ENCODE measurements around the gene ZC3H12D. TPM values are rescaled to one million over a fixed set of nuclear protein-coding genes. Genes with fewer than 3 reads are reported as not detected.

Gene ZC3H12D
- total and polyA plus RNA-seq, 8 donors = 0.08 to 1.1 (median 0.35) TPM

GRCh38 chr6:149437212-149437611 lies 47.6 kb downstream of the ZC3H12D start:
- WGBS, 2 donors = 91 to 92% methylated on average over 3 of the region's 3 CpGs
- FAIRE-seq (no peak), DNase-seq (no peak), ATAC-seq (no peak)
- Histone ChIP-seq H3K4me1 (peaks cover 0 to 6% (median 4%) of the 10 kb centered on the region in 3 donors), H3K27me3 (no peaks in the 10 kb centered on the region), H3K4me3 (no peak overlapping the region), H3K36me3 (no peaks in the 10 kb centered on the region), H3K27ac (no peak overlapping the region), H3K9me3 (no peaks in the 10 kb centered on the region)
- TF ChIP-seq, protein P1, sequence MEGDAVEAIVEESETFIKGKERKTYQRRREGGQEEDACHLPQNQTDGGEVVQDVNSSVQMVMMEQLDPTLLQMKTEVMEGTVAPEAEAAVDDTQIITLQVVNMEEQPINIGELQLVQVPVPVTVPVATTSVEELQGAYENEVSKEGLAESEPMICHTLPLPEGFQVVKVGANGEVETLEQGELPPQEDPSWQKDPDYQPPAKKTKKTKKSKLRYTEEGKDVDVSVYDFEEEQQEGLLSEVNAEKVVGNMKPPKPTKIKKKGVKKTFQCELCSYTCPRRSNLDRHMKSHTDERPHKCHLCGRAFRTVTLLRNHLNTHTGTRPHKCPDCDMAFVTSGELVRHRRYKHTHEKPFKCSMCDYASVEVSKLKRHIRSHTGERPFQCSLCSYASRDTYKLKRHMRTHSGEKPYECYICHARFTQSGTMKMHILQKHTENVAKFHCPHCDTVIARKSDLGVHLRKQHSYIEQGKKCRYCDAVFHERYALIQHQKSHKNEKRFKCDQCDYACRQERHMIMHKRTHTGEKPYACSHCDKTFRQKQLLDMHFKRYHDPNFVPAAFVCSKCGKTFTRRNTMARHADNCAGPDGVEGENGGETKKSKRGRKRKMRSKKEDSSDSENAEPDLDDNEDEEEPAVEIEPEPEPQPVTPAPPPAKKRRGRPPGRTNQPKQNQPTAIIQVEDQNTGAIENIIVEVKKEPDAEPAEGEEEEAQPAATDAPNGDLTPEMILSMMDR (IDR thresholded peaks at IDR 0.05) = no peak
- intact Hi-C loops (cut with DNase I) = loop anchor here in 1 of 3 donors (10.0 kb wide), 1 partner anchor 412 kb away; no protein-coding TSS in a partner anchor

- 94 to 98% methylated on average over 12 of the region's 12 CpGs for WGBS, 2 donors
- Histone ChIP-seq H3K36me3 (no peaks in the 10 kb centered on the region), H3K4me3 (no peak overlapping the region), H3K27me3 (no peaks in the 10 kb centered on the region), H3K27ac (no peak overlapping the region), H3K9me3 (no peaks in the 10 kb centered on the region), H3K4me1 (peaks cover under 1 to 5% (median 3%) of the 10 kb centered on the region in 3 donors)
- intact Hi-C loops (cut with DNase I) = loop anchor here in 1 of 3 donors (10.0 kb wide), 1 partner anchor 412 kb away; no protein-coding TSS in a partner anchor
- no peak for ATAC-seq
- FAIRE-seq = no peak
- TF ChIP-seq, protein P1 (IDR thresholded peaks at IDR 0.05) = no peak
- no peak for DNase-seq
Observed at GRCh38 chr6:149436647-149437046, 48.2 kb downstream of the ZC3H12D start.

GRCh38 chr6:149435919-149436586 lies 48.8 kb downstream of the ZC3H12D start:
- WGBS, 2 donors = 84 to 91% methylated on average over 13 of the region's 13 CpGs
- DNase-seq = no peak
- intact Hi-C loops (cut with DNase I) = loop anchor here in 1 of 3 donors (10.0 kb wide), 1 partner anchor 411 kb away; no protein-coding TSS in a partner anchor

DNA sequence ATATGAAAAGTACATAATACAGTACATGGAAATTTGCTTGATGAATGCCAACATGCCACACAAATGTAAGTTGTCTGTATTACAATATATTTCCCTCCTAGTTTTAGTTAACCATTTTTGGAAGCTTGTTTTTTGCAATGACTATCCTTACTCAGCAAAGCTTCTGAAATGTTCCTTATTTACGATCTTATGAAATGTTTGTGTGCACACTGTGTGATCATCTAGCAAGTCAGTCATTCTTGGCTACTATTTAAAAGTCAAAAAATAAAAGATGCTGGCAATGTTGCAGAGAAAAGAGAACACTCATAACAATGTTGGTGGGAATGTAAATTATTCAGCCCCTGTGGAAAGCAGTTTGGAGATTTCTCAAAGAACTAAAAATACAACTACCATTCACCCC lies 50.9 kb downstream of the ZC3H12D start:
- DNase-seq (no peak), ATAC-seq (no peak), FAIRE-seq (no peak)
- intact Hi-C loops (cut with DNase I) = loop anchor here in 2 of 3 donors (5.0 to 10.0 kb wide), 2 partner anchors 407 to 409 kb away; no protein-coding TSS in a partner anchor
- Histone ChIP-seq H3K27me3 (no peaks in the 10 kb centered on the region), H3K9me3 (no peaks in the 10 kb centered on the region), H3K27ac (no peak overlapping the region), H3K4me3 (no peak overlapping the region), H3K4me1 (peaks cover 0 to 3% (median 3%) of the 10 kb centered on the region in 3 donors), H3K36me3 (no peaks in the 10 kb centered on the region)
- TF ChIP-seq, protein P1 (IDR thresholded peaks at IDR 0.05) = no peak
- 58 to 64% methylated on average over 1 of the region's 1 CpG for WGBS, 2 donors

More at GRCh38 chr6:149435919-149436586, 48.8 kb downstream of the ZC3H12D start:
- no peaks in the 10 kb centered on the region for H3K9me3 ChIP-seq
- TF ChIP-seq, protein P1 (IDR thresholded peaks at IDR 0.05) = no peak
- H3K4me1 ChIP-seq = peaks cover 0 to 3% (median 3%) of the 10 kb centered on the region in 3 donors
- FAIRE-seq (no peak), ATAC-seq (no peak)
- no peak overlapping the region for H3K4me3 ChIP-seq
- no peaks in the 10 kb centered on the region for H3K36me3 ChIP-seq
- no peaks in the 10 kb centered on the region for H3K27me3 ChIP-seq
- no peak overlapping the region for H3K27ac ChIP-seq

- no peak overlapping the region for H3K27ac ChIP-seq
- FAIRE-seq = no peak
- H3K4me3 ChIP-seq = no peak overlapping the region
- peaks cover 0 to 3% (median 3%) of the 10 kb centered on the region in 3 donors for H3K4me1 ChIP-seq
- intact Hi-C loops (cut with DNase I) = loop anchor here in 2 of 3 donors (5.0 to 10.0 kb wide), 2 partner anchors 406 to 409 kb away; no protein-coding TSS in a partner anchor
- no peaks in the 10 kb centered on the region for H3K9me3 ChIP-seq
- H3K27me3 ChIP-seq = no peaks in the 10 kb centered on the region
- no peaks in the 10 kb centered on the region for H3K36me3 ChIP-seq
- 61 to 71% methylated on average over 2 of the region's 2 CpGs for WGBS, 2 donors
- DNase-seq = no peak
- ATAC-seq = no peak
- TF ChIP-seq, protein P1 (IDR thresholded peaks at IDR 0.05) = no peak
Observed at GRCh38 chr6:149433405-149433804, 51.4 kb downstream of the ZC3H12D start.

Measured in pancreas (tissue), 10 donors.